ENCODE results near the gene KCNG3.
A peak's percentile ranks its signal among the peaks of the same experiment; 100 is the strongest.

KCNG3 gene

DNA sequence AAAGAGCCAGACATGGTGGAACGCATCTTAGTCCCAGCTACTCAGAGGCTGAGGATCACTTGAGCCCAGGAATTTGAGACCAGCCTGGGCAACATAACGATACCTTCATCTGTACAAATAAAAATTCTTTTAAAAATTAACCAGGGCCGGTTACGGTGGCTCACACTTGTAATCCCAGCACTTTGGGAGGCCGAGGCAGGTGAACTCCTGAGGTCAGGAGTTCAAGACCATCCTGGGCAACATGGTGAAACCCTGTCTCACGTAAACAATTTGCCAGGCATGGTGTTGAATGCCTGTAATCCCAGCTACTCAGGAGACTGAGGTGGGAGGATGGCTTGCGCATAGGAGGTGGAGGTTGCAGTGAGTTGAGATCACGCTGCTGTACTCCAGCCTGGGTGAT lies 25.8 kb upstream of the KCNG3 start:
- H3K4me3 ChIP-seq (ENCODE audit: low read depth, low read length) = no peak overlapping the region
- TF ChIP-seq, protein P1, sequence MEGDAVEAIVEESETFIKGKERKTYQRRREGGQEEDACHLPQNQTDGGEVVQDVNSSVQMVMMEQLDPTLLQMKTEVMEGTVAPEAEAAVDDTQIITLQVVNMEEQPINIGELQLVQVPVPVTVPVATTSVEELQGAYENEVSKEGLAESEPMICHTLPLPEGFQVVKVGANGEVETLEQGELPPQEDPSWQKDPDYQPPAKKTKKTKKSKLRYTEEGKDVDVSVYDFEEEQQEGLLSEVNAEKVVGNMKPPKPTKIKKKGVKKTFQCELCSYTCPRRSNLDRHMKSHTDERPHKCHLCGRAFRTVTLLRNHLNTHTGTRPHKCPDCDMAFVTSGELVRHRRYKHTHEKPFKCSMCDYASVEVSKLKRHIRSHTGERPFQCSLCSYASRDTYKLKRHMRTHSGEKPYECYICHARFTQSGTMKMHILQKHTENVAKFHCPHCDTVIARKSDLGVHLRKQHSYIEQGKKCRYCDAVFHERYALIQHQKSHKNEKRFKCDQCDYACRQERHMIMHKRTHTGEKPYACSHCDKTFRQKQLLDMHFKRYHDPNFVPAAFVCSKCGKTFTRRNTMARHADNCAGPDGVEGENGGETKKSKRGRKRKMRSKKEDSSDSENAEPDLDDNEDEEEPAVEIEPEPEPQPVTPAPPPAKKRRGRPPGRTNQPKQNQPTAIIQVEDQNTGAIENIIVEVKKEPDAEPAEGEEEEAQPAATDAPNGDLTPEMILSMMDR (IDR thresholded peaks at IDR 0.05; ENCODE audit: insufficient read depth, low read depth, low read length, missing control alignments) = no peak
- DNase-seq (ENCODE audit: low read depth) = no peak

DNA sequence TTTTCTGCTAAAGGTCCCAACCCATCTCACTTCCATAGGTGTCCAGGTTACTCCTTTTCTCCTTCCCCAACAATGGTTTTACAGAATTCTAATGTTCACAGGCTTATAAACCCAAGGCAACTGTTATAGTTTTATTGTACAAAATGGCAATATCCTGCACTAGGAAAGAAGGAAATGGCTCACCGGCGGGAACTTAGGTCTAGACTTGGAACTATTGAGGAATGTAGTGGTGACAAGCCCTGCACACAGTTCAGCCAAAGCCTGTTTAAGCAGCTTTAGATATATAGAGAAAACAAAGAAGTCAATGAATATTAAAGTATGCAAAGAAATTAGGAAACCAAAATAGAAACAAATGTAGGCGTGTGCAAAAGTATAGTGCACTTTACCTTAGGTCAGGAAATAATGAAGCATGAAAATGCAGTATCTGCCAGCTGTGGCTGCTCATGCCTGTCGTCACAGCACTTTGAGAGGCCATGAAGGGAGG lies 22.7 kb upstream of the KCNG3 start:
- TF ChIP-seq, protein P1 (IDR thresholded peaks at IDR 0.05; ENCODE audit: insufficient read depth, low read depth, low read length, missing control alignments) = no peak
- no peak for DNase-seq (ENCODE audit: low read depth)
- no peak overlapping the region for H3K4me3 ChIP-seq (ENCODE audit: low read depth, low read length)

DNA sequence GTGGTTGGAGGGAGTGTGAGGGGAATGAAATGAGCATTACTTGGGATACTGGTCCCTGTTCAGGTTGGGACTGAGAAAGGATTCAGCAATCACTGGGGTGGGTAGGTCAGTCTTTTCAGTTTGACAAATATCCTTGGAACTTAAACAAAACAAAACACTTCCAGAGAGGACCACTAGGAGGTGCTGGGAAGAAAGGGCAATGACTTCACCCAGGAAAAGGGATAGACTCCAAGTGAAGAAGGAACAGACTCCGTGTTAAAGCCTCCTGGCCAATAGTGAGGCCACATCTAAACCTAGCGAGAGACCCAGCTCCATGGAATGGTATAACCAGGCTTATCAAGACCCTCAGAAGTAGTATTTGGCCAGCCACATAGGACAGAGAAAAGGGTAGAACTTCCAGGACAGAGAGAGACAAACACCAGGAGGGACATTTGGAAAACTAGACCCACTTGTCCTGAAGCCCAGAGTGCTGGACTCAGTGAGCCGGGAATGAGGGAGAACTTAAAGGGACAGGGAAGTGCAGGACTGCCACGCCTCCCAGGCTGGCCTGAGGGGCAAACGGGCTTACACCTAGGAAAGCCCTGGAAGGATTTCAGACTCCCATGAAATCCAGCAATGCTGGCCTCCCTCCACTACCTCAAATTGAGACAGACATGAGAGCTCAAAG lies 19.6 kb upstream of the KCNG3 start:
- TF ChIP-seq, protein P1 (IDR thresholded peaks at IDR 0.05; ENCODE audit: insufficient read depth, low read depth, low read length, missing control alignments) = peak; percentile 65
- H3K4me3 ChIP-seq (ENCODE audit: low read depth, low read length) = no peak overlapping the region
- DNase-seq (ENCODE audit: low read depth) = peak; percentile 56

DNA sequence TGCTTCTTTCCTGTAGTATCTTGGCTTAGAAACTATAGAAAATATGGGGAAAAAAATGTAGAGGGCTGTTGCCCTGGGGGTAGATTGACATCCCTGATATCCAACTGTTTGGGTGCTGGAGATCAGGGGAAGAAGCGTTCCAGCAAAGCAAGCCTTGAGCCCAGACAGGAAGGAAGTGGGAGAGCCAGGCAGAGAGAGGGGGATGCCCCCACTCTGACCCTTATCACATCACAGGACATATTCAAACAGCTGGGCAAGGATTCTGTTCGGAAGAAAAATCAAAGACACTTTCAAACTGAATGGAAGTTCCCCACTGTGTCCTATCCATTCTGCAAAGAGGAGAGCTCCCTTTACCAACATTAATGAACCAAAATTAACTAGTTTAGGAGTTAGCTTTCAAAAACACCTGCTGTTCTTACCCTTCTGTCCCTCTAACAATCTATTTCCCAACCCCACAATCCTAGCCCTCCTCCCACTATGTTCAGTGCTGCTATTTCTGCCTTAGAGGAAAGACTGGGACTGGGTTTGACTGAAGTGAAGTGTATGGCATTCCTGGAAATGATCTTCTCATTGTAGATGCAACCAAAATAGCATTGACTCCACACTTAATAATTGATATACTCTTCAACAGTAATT lies 16.9 kb upstream of the KCNG3 start:
- no peak for DNase-seq (ENCODE audit: low read depth)
- TF ChIP-seq, protein P1 (IDR thresholded peaks at IDR 0.05; ENCODE audit: insufficient read depth, low read depth, low read length, missing control alignments) = no peak
- H3K4me3 ChIP-seq (ENCODE audit: low read depth, low read length) = no peak overlapping the region

DNA sequence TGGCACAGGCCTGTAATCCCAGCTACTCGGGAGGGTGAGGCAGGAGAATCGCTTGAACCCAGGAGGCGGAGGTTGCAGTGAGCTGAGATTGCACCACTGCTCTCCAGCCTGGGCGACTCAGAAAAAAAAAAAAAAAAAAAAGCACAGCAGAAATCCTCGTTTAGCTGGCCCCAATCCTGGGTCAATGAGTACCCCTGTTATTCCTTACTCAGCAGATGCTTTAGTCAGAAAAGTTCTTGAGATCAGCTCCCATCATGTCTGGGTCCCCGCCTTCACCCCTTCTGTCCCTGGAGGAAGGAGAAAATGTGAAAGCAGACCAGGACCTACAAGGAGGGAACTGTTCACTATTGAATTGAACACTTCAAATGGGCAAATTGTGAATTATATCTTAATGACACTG lies 16.4 kb upstream of the KCNG3 start:
- no peak for DNase-seq (ENCODE audit: low read depth)
- no peak overlapping the region for H3K4me3 ChIP-seq (ENCODE audit: low read depth, low read length)
- TF ChIP-seq, protein P1 (IDR thresholded peaks at IDR 0.05; ENCODE audit: insufficient read depth, low read depth, low read length, missing control alignments) = no peak

DNA sequence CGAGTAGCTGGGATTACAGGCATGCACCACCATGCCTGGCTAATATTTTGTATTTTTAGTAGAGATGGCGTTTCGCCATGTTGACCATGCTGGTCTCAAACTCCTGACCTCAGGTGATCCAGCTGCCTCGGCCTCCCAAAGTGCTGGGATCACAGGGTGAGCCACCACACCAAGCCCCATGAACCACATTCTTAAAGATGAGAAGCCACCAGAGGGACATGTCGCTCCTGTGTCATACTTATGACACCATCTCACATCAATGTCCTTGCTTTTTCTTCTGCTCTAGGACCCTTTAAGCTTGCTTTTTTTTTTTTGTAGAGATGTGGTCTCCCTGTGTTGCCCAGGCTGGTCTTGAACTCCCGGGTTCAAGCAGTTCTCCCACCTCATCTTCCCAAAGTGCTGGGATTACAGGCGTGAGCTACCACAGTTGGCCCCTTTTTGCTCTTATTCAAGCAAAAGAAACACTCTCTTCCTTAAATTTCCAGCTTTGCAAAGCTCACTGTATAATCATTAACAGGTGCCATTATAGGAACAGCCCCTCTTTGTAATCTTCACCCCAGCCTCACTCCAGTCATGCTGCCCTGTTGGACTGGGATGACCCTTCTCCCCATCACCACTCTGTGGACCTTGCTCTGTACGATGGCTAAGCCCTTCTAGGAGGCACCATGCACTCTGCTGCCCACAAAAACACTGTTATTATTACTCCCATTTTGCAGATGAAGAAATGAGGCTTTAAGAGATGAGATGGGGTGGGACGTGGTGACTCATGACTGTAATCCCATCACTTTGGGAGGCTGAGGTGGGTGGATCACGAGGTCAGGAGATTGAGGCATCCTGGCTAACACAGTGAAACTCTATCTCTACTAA lies 10.8 kb upstream of the KCNG3 start:
- TF ChIP-seq, protein P1 (IDR thresholded peaks at IDR 0.05; ENCODE audit: insufficient read depth, low read depth, low read length, missing control alignments) = no peak
- DNase-seq (ENCODE audit: low read depth) = no peak

More for the DNA sequence above, 10.8 kb upstream of the KCNG3 start:
- no peak overlapping the region for H3K4me3 ChIP-seq (ENCODE audit: low read depth, low read length)

Measured in GM12865 (cell line).